ENCODE data around the gene CYP3A5. TPM values are rescaled to one million over a fixed set of nuclear protein-coding genes. Genes with fewer than 3 reads are reported as not detected.

Gene CYP3A5
- total and polyA plus RNA-seq, 10 of the 15 experiments (the other 5 are each of a cell fraction or from before 2014, with no cell fraction given): 0.05 to 1.3 (median 0.09) TPM; not detected in 2

GRCh38 chr7:99607548-99607947 lies 72.2 kb downstream of the CYP3A5 start:
- DNase-seq (ENCODE audit: low read depth, low spot score) (no peak), FAIRE-seq (no peak), ATAC-seq (no peak)
- H3K9ac ChIP-seq (ENCODE audit: control insufficient read depth, insufficient read depth, low read length): no peak overlapping the region
- H3K27ac ChIP-seq (ENCODE audit: control insufficient read depth, insufficient read depth): no peak overlapping the region
- H3K36me3 ChIP-seq (ENCODE audit: control insufficient read depth in 2 of 2, insufficient read depth in 2 of 2, low read length in 1 of 2): no peaks in the 10 kb centered on the region
- no peak for TF ChIP-seq ZNF384 (IDR thresholded peaks at IDR 0.05; ENCODE audit: borderline replicate concordance, low read depth, low read length)
- BruUV-seq (replicated peaks): no TSS peak
- WGBS (ENCODE audit: insufficient coverage, insufficient replicate concordance, low lambda C conversion rate, missing lambda C conversion rate): 22% methylated on average over 9 of the region's 9 CpGs
- H3K79me2 ChIP-seq (ENCODE audit: control insufficient read depth, insufficient read depth, low read length): no peaks in the 10 kb centered on the region
- no peaks in the 10 kb centered on the region for H3K9me3 ChIP-seq (replicated peaks; ENCODE audit: control insufficient read depth, insufficient read depth, low read length)
- CTCF ChIA-PET: interaction anchor here (0.7 kb wide), 1 partner anchor 35 kb away, joined by 3 read pairs; no protein-coding TSS in a partner anchor
- H3K4me3 ChIP-seq: no peak overlapping the region
- intact Hi-C loops (cut with micrococcal nuclease; ENCODE audit: unreplicated experiment): no loop called here
- H3K4me2 ChIP-seq (ENCODE audit: control insufficient read depth, insufficient read depth): no peak overlapping the region
- RAD21 ChIA-PET (ENCODE audit: unreplicated experiment): no interaction called here
- no peaks in the 10 kb centered on the region for H3K4me1 ChIP-seq (ENCODE audit: control insufficient read depth, insufficient read depth, low read length)
- SMC1A ChIA-PET (ENCODE audit: uncharacterized antibody, unreplicated experiment): no interaction called here
- no peaks in the 10 kb centered on the region for H4K20me1 ChIP-seq (ENCODE audit: control insufficient read depth, insufficient read depth)
- no peak overlapping the region for H2AFZ ChIP-seq (ENCODE audit: control insufficient read depth, low read depth, low read length)
- POLR2A ChIA-PET: no interaction called here
- in situ Hi-C loops (cut with MboI): no loop called here
- H3K27me3 ChIP-seq (replicated peaks in 1 of 2; ENCODE audit: control insufficient read depth in 2 of 2, insufficient read depth in 2 of 2, low read length in 1 of 2): peaks cover 0 to 2% of the 10 kb centered on the region in 2 experiments; a peak in 1 of 4 replicates

- FAIRE-seq: no peak
- no TSS peak for BruUV-seq (replicated peaks)
- intact Hi-C loops (cut with micrococcal nuclease; ENCODE audit: unreplicated experiment): no loop called here
- H2AFZ ChIP-seq (ENCODE audit: control insufficient read depth, low read depth, low read length): no peak overlapping the region
- no peak overlapping the region for H3K4me3 ChIP-seq
- no peak for ATAC-seq
- in situ Hi-C loops (cut with MboI): no loop called here
- H3K9me3 ChIP-seq (replicated peaks; ENCODE audit: control insufficient read depth, insufficient read depth, low read length): no peaks in the 10 kb centered on the region
- WGBS (ENCODE audit: insufficient coverage, insufficient replicate concordance, low lambda C conversion rate, missing lambda C conversion rate): 42% methylated on average over 8 of the region's 8 CpGs
- no peak overlapping the region for H3K4me2 ChIP-seq (ENCODE audit: control insufficient read depth, insufficient read depth)
- ChIA-PET CTCF (interaction anchor here (0.8 kb wide), 1 partner anchor 16 kb away, joined by 3 read pairs; no protein-coding TSS in a partner anchor), RAD21 (ENCODE audit: unreplicated experiment) (no interaction called here), SMC1A (ENCODE audit: uncharacterized antibody, unreplicated experiment) (interaction anchor here (0.8 kb wide), 1 partner anchor 109 kb away, joined by 3 read pairs; no protein-coding TSS in a partner anchor), POLR2A (interaction anchor here (0.6 kb wide), 1 partner anchor 218 kb away, joined by 3 read pairs; no protein-coding TSS in a partner anchor)
- no peaks in the 10 kb centered on the region for H4K20me1 ChIP-seq (ENCODE audit: control insufficient read depth, insufficient read depth)
- peaks cover 0 to 2% of the 10 kb centered on the region in 2 experiments; a peak in 1 of 4 replicates for H3K27me3 ChIP-seq (replicated peaks in 1 of 2; ENCODE audit: control insufficient read depth in 2 of 2, insufficient read depth in 2 of 2, low read length in 1 of 2)
- H3K36me3 ChIP-seq (ENCODE audit: control insufficient read depth in 2 of 2, insufficient read depth in 2 of 2, low read length in 1 of 2): no peaks in the 10 kb centered on the region
- H3K27ac ChIP-seq (ENCODE audit: control insufficient read depth, insufficient read depth): no peak overlapping the region
- no peaks in the 10 kb centered on the region for H3K79me2 ChIP-seq (ENCODE audit: control insufficient read depth, insufficient read depth, low read length)
- DNase-seq (ENCODE audit: low read depth, low spot score): no peak
- H3K4me1 ChIP-seq (ENCODE audit: control insufficient read depth, insufficient read depth, low read length): no peaks in the 10 kb centered on the region
- no peak overlapping the region for H3K9ac ChIP-seq (ENCODE audit: control insufficient read depth, insufficient read depth, low read length)
- no peak for TF ChIP-seq MYC (IDR thresholded peaks at IDR 0.05; ENCODE audit: insufficient read depth, insufficient read length, insufficient replicate concordance, low read length, severe bottlenecking)
Observed at GRCh38 chr7:99606531-99606930, 73.3 kb downstream of the CYP3A5 start.
